NCI-H226 (cell line): ENCODE measurements around the gene CCDC183.
A peak's percentile ranks its signal among the peaks of the same experiment; 100 is the strongest.
"Not testable (repeated sequence)": the region's sequence is repeated elsewhere in the genome, so short reads cannot be mapped to it uniquely, and the experiment has no call there.

Experiments used
- DNase-seq: peaks from one replicate; pipeline ENCODE4 v3.0.0-alpha.2; 2015

CCDC183 gene

GRCh38 chr9:136803009-136803550 lies 6.9 kb downstream of the CCDC183 start:
- not testable (repeated sequence) for DNase-seq

DNA sequence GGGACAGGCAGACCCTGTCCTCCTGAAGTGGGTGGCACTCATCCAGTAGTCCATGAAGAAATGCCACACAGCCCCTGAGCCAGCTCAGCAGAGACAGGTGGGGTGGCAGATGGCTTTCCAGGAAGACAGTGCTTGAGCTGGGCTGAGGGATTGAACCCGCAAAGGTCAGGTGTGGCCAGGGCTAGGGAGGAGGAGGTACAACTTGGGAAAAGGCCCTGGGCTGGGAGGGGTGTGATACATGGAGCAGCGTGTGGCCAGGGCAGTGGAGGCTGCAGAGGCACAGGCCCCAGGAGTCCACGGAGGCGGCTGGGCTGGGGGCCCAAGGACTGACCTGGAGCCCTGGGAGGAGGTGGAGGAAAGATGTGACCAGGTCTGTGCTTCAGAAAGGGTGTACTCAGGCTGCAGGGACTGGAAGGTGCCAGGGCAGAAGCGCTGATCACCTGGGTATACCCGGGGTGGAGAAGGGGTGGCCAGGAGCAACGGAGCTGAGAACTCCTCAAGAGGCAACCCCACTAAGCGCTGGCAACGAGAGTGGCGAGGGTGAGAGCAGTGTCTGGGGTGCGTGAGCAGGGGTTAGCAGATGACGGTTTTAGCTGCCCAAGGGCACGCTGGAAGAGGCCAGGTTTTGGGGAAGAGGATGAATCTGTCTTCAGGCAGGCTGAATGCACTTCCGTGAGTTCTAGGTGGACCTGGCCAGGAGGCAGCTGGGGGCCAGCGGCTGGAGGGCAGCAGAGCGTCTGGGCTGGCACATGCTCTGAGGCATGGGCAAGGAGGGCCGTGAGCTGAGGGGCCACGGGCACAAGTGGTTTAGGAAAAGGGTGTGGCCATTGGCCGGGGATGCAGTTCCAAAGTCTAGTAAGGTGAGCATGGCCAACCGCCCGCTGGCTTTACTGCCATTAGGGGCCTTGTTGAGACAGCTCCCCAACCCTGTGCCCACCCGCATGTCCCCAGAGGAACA lies 7.7 kb downstream of the CCDC183 start:
- DNase-seq = no peak

DNA sequence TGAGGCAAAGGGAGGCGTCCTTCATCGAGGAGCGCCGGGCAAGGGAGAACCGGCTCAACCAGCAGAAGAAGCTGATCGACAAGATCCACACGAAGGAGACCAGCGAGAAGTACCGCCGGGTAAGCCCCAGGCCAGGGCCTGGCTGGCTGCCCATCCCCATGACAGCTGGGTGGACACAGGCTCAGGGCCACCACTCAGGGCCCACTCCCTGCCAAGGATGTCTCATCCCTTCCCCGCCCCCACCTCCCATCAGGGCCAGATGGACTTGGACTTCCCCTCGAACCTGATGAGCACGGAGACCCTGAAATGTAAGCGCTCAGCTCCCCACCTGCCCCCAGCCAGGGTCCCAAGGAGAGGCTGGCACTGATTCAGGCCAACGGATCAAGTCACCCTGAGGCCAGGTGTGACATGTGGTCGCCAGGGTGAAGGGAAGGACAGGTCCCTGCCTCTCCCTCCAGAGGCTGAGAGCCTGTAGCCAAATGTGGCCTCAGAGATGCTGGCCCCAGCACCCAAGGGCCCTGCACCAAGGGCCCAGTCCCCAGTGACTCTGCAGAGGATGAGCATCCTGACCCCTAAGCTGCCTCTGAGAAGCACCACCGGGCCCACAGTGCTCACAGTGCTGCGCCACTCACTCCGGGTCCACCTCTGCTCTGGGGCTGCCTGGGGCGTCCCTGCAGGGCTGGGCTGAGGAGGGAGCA lies 8.5 kb downstream of the CCDC183 start:
- DNase-seq = no peak

- no peak for DNase-seq
Observed at GRCh38 chr9:136805207-136805740, 9.1 kb downstream of the CCDC183 start.

GRCh38 chr9:136806067-136806466 lies 9.9 kb downstream of the CCDC183 start:
- DNase-seq = no peak

- DNase-seq = no peak
Observed at GRCh38 chr9:136806631-136807201, 10.6 kb downstream of the CCDC183 start.

GRCh38 chr9:136807281-136808074 lies 11.3 kb downstream of the CCDC183 start, which contains the start of gene RABL6:
RABL6 (plus strand) TSS chr9:136807948; CDS start chr9:136808197, 249 bp downstream.
- peak; percentile 70 for DNase-seq

- no peak for DNase-seq
Observed at GRCh38 chr9:136808075-136808805, 12.1 kb downstream of the CCDC183 start.

- no peak for DNase-seq
Observed at GRCh38 chr9:136808806-136809158, 12.6 kb downstream of the CCDC183 start.

DNA sequence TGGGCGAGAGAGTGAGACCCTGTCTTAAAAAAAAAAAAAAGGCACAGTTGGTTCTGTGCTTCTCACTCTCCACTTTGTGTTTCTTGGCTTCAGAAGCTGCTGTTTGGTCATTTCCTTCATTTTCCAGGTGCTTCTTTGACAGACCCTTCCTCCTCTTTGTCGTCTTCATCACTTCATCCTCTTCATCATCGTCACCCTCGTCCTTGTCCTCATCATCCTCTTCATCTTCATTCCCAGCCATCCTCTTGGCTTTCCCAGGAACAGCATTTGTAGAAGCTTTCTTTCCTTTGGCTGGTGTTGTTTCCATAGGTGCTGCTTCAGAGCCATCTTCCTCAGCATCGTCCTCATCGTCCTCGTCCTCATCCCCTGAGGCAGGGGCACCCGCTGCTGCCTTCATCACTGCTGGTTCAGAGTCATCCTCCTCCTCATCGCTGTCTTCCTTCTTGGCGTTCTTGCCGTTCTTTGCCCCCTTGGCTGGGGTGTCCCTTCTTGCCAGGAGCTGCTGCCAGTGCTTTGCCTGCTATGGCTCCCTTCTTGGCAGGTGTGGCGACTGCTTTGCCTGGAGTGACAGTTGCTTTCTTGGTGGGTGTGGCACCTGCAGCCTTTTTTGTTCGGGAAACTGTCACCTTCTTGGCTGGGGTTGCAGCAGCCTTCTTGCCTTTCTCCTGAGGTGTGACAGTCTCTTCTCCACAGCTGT lies 18.7 kb downstream of the CCDC183 start:
- no peak for DNase-seq

DNA sequence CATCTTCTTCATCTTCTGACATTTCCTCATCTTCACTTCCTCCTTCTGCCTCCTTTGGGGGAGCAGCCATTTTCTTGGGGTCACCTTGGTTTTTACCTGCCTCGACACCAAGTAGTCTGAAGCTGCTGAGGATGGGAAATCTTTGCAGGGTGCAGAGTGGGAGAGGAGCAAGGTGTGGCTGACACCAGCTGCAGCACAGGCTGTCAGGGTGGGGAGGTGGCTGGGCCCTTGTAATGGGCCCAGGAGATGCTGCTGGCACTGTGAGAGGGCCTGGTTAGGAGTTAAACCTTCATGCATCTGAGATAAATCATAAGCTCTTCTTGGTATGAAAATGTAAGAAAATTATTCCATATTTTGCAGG lies 19.3 kb downstream of the CCDC183 start:
- DNase-seq = no peak

- DNase-seq = no peak
Observed at GRCh38 chr9:136820971-136821825, 25.1 kb downstream of the CCDC183 start.

DNA sequence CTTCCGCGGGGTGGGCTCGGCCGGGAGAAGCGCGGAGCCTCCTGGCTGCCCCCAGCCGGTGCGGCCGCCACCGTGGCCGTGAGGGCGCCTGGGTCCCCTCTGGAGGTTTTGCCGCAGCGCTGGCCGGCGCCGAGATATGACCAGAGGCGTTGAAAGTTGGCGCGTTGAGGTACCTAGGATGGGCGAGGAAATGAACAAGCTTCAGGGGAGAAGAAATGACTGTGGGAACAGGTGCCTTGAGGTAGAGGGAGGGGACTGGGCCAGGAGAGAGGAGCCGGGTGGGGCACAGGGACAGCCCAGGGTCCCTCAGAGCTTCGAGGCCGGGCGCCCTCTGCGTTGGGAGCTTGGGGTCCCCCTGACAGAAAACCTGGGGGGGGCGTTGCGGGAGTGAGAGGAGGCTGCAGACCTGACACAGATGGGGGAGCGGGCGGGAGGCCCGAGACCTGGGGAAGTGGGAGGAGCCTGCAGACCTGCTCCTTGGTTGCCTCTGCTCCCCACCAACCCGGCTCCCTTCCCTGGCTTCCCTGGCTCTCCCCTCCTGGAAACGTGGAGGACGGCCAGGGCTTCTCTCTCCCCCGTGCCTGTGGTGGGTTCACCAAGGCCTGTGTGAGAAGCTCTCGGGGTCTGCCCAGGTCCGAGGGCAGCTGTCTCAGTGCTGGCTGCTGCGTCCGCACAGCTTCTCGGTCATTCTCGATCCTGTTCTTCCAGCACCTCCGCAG lies 25.8 kb downstream of the CCDC183 start:
- no peak for DNase-seq

DNA sequence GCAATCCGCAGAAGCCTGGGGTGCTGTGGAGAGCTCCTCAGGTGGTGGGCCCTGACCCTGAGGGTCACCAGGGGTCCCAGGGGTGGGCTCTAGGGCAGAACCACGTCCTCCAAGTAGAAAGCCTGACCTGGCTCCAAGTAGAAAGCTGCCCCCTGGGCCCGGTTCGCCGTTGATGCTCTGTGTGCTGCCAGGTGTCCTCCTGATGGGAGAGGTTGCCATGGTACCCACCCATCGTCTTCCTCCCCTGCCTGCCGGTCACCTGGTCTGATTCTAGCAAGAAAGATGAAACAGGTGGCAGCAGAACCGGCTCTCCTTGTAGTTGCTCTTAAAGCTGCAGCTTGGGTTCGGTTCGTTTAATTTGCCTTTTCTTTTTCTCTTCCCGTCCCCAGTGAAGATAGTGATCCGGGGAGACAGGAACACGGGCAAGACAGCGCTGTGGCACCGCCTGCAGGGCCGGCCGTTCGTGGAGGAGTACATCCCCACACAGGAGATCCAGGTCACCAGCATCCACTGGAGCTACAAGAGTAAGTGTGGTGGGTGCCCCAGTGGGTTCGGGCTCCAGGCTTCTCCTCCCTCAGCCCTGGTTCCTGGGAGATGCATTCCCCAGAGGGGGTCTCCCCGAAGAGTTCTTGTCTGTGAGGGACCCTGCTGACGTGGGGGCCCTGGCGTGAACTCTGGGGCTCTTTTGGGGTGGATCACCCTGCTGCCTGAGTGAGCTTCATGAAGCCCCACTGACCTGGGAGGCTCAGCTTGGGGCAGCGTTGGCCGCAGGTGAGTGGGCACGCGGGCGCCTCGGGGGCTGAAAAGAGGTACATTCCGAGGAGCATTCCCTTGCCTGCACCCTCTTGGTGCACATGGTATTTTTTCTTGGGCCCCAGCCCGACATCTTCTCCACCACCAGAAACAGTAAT lies 27.3 kb downstream of the CCDC183 start:
- no peak for DNase-seq

DNA sequence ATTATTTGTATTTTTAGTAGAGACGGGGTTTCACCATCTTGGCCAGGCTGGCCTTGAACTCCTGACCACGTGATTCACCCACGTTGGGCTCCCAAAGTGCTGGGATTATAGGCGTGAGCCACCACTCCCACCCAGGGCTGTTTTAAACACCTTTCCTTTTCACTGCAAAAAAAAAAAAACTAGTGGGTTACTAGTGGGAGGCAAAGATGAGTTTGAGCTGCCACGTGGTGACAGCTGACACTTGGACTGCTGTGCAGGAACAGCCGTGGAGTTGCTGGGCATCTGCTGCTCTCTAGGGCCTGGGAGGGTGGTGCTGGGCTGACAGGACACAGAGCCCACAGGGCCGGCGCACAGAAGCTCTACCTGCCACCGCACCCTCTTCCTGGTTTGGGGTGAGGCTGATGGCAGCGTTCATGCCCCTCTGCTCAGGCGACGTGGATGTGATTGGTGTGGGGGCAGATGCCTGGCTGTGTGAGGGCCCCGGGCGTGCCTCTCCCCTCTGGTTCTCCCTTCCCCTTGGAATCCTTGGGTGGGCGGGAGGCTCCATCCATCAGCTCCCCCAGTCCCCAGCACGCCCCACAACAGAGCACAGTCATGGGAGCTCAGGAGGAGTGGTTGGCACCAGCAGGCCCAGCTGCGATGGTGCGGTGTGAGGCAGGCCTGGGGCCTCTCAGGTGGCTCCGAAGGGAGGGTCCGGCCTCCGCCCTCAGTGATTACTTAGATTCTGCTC lies 28.5 kb downstream of the CCDC183 start:
- DNase-seq = no peak

DNA sequence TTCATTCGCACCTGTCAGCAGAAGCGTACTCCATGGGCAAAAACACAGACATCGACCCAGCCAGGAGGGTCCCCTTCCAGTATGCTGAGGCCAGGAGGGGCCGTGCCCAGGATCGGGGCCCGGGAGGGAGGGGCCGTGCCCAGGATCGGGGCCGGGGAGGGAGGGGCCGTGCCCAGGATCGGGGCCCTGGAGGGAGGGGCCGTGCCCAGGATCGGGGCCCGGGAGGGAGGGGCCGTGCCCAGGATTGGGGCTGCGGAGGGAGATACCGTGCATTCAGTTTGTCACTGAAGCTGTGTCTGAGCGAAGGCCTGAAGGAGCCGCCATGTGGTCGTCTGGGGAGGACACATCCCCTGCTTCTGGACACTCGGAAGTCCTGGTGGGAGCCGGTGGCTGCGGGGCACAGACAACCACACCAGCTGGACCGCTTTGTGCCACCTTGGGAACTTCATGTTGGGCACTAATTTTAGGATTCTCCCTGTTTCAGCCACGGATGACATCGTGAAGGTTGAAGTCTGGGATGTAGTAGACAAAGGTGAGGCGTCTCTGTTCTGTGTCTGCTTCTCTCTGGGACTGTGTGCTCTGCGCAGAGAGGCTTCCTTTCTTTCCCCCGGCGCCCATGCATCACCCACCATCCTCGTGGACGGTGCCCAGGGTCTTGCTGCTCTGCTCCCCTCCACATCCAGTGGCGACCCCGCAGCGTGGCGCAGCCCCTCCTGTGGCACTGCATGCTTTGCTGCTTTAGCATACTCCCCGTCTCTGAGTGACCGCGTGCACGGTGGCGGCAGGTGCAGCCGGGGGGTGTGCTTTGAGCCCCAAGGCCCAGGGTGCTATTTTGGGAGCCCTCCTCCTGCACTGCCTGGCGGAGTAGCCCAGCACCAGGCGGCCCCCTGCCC lies 29.4 kb downstream of the CCDC183 start:
- DNase-seq = no peak
